IPS DF 4.7 (cell line): ENCODE measurements around the gene STAG1.
"Not testable (repeated sequence)": the region's sequence is repeated elsewhere in the genome, so short reads cannot be mapped to it uniquely, and the experiment has no call there.

Experiments used
- DNase-seq: peaks from one replicate; pipeline ENCODE4 v3.0.0-alpha.2; 2013; ENCODE audit warnings: low spot score; ENCODE audit errors: extremely low read depth

The STAG1 gene

DNA sequence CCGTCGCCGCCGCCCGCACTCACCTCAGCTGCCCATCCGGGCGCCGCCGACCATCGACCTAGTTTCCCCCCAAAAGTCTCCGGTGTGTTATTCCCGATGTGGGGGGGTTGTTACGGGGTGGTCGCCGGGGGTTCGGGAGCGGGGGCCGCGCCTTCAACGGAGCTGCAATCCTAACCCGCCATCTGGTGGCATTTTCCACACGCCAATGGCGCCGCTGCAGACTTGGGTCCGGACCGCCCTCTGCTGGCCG is at the start of gene STAG1:
Gene STAG1, minus strand, starts transcription at position 207 of the 250 bp plus-strand sequence. CDS start 121,480 bp downstream, outside the sequence.
- no peak for DNase-seq

DNA sequence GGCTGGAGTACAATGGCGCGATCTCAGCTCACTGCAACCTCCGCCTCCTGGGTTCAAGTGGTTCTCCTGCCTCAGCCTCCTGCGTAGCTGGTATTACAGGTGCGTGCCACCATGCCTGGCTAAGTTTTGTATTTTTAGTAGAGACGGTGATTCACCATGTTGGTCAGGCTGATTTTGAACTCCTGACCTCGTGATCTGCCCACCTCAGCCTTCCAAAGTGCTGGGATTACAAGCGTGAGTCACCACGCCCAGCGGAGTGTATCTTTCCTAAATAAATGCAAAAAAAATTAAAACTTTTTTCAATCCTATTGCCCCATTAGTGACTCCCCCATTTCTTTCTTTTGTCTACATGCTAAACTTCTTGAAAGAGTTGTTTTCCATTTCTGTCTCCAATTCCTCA is 49.0 kb upstream of the STAG1 start:
- not testable (repeated sequence) for DNase-seq

DNA sequence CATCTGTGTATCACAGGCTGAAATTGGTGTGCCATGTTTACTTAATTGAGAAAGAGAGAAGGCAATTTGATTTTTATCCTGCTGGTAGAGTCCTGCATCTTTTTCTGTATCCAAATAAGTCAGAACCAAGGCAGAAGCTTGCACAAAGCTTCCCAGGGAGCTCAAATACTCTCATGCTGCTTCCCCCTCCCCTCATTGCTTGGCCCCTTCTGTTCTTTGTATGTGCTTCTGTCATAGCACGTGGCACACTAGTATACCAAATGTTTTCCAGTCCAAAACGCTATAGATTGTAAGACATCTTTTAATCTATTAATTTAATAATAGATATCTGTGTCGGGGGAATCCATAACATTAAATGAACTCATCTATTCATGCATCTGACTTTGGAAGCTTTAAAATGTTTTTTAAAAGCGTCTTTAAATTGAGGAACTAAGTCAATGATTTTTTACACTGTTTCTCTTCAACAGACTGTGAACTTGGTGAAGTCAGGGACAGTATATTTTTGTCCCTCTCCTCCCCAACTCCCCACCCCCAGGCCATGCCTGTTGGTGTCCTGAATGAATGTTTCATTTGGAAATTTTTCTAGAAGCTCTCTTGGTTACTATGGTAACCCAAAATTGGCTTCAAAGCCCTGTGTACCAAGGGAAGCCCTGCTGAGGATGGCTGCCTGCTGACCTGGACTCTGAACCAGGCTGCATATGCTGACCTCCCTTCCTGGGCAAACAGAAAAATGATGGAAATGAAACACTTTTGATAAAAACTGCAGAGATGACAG is 40.6 kb upstream of the STAG1 start:
- no peak for DNase-seq

DNA sequence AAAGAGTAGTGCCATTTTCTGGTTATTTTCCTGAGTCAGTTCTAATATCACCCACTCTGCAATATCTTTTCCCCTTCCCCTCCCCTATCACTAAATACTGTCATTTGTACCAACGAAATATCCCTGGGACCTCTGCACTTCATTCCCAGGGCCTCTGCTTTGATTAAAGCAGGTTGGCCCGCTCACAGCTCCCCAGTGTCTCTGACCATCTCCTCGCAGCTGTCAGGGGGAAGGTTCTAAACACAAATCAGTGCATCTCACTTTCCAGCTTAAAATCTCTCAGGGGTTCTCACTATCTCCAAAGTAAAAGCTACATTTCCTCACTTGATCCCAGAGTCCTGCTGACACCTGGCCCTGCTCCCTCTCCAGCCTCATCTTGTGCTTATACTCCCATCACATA is 38.6 kb upstream of the STAG1 start:
- no peak for DNase-seq

- no peak for DNase-seq
Measured at GRCh38 chr3:136789976-136790375, 37.8 kb upstream of the STAG1 start.

GRCh38 chr3:136788154-136788553 is 36.0 kb upstream of the STAG1 start:
- no peak for DNase-seq

GRCh38 chr3:136787349-136787748 is 35.2 kb upstream of the STAG1 start:
- DNase-seq: no peak

DNA sequence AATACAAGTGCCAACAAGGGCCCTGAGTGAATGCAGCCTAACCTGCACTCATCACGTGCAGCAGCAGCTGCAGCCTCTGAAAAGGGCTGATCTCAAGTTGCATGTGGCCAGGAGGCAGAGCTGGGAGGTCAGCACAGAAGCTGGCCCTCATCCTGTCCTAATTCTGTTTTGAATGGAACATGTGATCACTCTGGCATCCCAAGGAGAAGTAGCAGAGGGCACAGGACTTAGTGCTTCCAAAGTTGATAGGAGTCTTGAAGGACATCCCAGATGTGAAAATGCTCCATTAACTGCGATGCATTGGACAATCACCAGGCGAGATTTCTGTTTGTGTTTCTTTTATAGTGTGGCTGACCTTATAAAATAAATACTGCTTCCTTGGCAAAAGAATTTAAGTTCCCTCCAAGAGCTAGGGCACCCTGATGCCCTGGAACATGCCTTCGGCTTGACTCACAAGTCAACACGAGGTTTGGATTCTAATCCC is 31.6 kb upstream of the STAG1 start:
- no peak for DNase-seq

GRCh38 chr3:136780741-136781140 is 28.6 kb upstream of the STAG1 start:
- DNase-seq: no peak

DNA sequence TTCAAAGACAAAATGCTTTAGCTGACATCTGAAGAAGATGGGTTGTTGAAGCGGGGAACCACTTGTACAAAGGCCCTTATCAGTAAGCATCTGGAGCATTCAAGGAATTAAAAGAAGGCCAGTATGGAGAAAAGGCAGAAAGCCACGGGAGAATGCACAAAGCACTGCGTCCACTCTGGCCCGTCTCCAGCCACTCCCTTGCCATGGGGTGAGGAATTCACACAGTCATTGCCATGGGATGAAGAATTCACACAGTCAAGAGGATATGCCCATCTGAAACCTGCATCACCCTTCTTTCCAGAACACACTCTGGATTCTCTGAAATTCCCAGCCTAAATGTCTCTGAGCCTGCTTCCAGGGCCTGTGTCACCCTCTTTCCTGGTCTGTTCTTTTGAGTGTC is 26.7 kb upstream of the STAG1 start:
- DNase-seq: no peak

DNA sequence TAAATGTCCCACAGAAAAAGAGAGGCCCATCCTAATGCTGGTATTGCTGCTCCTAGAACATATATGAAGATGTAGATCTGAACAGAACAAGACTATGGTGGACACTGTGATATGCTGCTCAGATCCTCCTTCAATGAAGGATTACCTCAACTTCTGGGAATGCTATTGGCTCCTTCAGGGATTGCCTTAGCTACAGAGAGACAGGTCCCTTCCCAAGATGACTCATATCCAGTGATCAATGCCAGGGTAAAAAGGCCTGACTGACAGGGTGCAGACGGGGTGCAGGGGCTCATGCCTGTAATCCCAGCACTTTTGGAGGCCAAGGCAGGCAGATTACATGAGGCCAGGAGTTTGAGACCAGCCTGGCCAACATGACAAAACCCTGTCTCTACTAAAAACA is 20.5 kb upstream of the STAG1 start:
- no peak for DNase-seq

- DNase-seq: not testable (repeated sequence)
Measured at GRCh38 chr3:136758160-136759102, 6.3 kb upstream of the STAG1 start.

DNA sequence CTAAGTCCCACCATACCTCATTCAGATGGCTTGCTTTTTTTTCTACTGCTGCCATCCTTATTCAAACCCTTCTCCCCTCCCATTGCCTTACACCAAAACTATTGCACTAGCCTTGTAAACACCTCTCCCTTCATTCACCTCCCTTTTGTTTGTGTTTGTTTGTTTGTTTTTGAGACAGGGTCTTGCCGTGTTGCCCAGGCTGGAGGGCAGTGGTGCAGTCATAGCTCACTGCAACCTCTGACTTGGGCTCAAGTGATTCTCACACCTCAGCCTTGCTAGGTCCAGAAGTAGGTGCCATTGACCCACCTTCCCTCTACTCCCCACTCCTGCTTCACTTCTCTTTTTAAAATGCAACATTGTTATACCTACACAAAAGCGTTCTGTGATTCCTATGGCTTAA is 3.0 kb upstream of the STAG1 start:
- no peak for DNase-seq

DNA sequence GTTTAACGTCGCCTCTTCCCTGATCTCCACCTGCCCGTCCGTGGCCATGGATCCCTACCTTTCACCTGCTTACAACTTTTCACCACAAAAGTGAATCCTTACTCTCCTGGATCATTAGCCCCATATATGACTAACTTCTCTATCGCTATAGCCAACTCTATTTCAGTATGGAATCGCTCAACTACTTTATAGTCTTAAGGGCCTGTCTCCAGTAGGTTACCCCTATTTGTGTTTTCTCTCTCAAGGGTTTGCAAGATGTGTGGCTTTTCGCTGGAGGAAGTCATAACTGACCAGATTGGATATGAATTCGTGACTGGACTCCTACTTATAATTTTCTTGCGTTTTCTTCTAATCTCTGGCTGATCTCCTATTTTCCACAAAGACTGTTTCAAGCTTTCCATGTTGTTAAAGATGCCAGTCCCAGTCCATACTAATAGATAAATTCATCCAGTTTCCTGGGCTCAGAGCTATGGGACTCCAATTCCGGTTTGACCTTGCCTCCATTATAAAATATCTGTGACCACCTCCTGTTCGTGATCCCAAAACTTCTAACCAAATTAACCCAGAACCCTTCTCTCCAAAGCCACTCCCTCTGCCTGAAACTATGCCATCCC is 1.3 kb upstream of the STAG1 start:
- DNase-seq: no peak

- DNase-seq: peak; percentile 85
Measured at GRCh38 chr3:136752422-136753325, 496 bp upstream of the STAG1 start.

GRCh38 chr3:136751316-136752171 is 634 bp downstream of the STAG1 start:
- no peak for DNase-seq

GRCh38 chr3:136750897-136751315 is 1.3 kb downstream of the STAG1 start:
- DNase-seq: no peak

GRCh38 chr3:136750209-136750896 is 1.8 kb downstream of the STAG1 start:
- DNase-seq: no peak

DNA sequence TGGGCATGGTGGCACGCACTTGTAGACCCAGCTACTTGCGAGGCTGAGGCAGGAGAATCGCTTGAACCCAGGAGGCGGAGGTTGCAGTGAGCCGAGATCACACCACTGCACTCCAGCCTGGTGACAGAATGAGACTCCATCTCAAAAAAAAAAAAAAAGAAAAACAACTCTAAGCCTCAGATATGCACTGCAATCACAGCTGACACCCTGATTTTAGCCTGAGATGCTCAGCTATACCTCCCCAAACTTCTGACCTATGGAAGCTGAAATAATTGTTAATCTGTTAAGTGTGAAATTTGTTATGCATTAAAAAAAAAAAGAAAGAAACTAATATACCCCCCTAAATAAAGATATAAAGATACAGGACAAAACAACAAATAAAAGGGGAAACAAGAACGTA is 2.6 kb downstream of the STAG1 start:
- DNase-seq: not testable (repeated sequence)
